ENCODE results near the gene RPS4Y1. TPM values are rescaled to one million over a fixed set of nuclear protein-coding genes. Genes with fewer than 3 reads are reported as not detected.
"Not testable (repeated sequence)": the region's sequence is repeated elsewhere in the genome, so short reads cannot be mapped to it uniquely, and the experiment has no call there.

The RPS4Y1 gene
- 24.6 TPM in 1 of 2 replicates, not detected in the other for total RNA-seq

- peak within 1 kb of the TSS; percentile 75 for H3K4me3 ChIP-seq (ENCODE audit: low read depth, low read length)
- TF ChIP-seq CTCF (IDR thresholded peaks at IDR 0.05; ENCODE audit: insufficient read depth, low read depth, low read length), result no peak
- peak; percentile 74 for DNase-seq (ENCODE audit: low read depth)
Observed at GRCh38 chrY:2841471-2841893, at the start of gene RPS4Y1. RPS4Y1 (plus strand) TSS chrY:2841602; CDS start chrY:2841625, 23 bp downstream.

- peak; percentile 44 for DNase-seq (ENCODE audit: low read depth)
- H3K4me3 ChIP-seq (ENCODE audit: low read depth, low read length), result no peak overlapping the region
- TF ChIP-seq CTCF (IDR thresholded peaks at IDR 0.05; ENCODE audit: insufficient read depth, low read depth, low read length), result no peak
Observed at GRCh38 chrY:2796977-2797523, 44.4 kb upstream of the RPS4Y1 start.

- no peak for DNase-seq (ENCODE audit: low read depth)
- TF ChIP-seq CTCF (IDR thresholded peaks at IDR 0.05; ENCODE audit: insufficient read depth, low read depth, low read length), result no peak
- H3K4me3 ChIP-seq (ENCODE audit: low read depth, low read length), result no peak overlapping the region
Observed at GRCh38 chrY:2797991-2798390, 43.4 kb upstream of the RPS4Y1 start.

- DNase-seq (ENCODE audit: low read depth), result peak; percentile 19
- H3K4me3 ChIP-seq (ENCODE audit: low read depth, low read length), result no peak overlapping the region
- TF ChIP-seq CTCF (IDR thresholded peaks at IDR 0.05; ENCODE audit: insufficient read depth, low read depth, low read length), result peak; percentile 39
Observed at GRCh38 chrY:2800246-2800645, 41.2 kb upstream of the RPS4Y1 start.

GRCh38 chrY:2817146-2817896 lies 24.1 kb upstream of the RPS4Y1 start:
- DNase-seq (ENCODE audit: low read depth), result peak; percentile 61
- H3K4me3 ChIP-seq (ENCODE audit: low read depth, low read length), result not testable (repeated sequence)

GRCh38 chrY:2824471-2824870 lies 16.9 kb upstream of the RPS4Y1 start:
- H3K4me3 ChIP-seq (ENCODE audit: low read depth, low read length), result no peak overlapping the region
- no peak for DNase-seq (ENCODE audit: low read depth)
- no peak for TF ChIP-seq CTCF (IDR thresholded peaks at IDR 0.05; ENCODE audit: insufficient read depth, low read depth, low read length)

- no peak for TF ChIP-seq CTCF (IDR thresholded peaks at IDR 0.05; ENCODE audit: insufficient read depth, low read depth, low read length)
- no peak for DNase-seq (ENCODE audit: low read depth)
- no peak overlapping the region for H3K4me3 ChIP-seq (ENCODE audit: low read depth, low read length)
Observed at GRCh38 chrY:2828497-2828896, 12.9 kb upstream of the RPS4Y1 start.
